CD8-positive, alpha-beta memory T cell (primary cell): ENCODE measurements around the gene MOB3B. TPM values are rescaled to one million over a fixed set of nuclear protein-coding genes. Genes with fewer than 3 reads are reported as not detected.

Experiments
- CTCF ChIA-PET: fragments of 350-600 bp; sonication (Branson Sonifier 250); formaldehyde crosslinking; loops from one replicate; lab custom pipeline; 2021; ENCODE audit warnings: antibody characterized with exemption; lab: Charles Lee
- POLR2A ChIA-PET: fragments of 350-600 bp; sonication (Branson Sonifier 250); formaldehyde crosslinking; loops from one replicate; lab custom pipeline; 2021; ENCODE audit warnings: antibody characterized with exemption; lab: Charles Lee
- DNase-seq, 5 donors: peaks; one replicate each; pipeline versions ENCODE4 v3.0.0 to v3.0.0-alpha.2; 2020 to 2022; ENCODE audit warnings: mixed read lengths in 1 of 5
- H3K27ac ChIP-seq: one replicate; pipeline ENCODE4 v1.7.0; 2013; ENCODE audit warnings: low read depth, mild to moderate bottlenecking, low read length, moderate library complexity
- H3K27me3 ChIP-seq: 2 replicates; pipeline ENCODE4 v1.7.0; 2013; ENCODE audit warnings: low read length, mild to moderate bottlenecking; ENCODE audit not compliant: insufficient read depth, poor library complexity, severe bottlenecking
- H3K36me3 ChIP-seq: 2 replicates; pipeline ENCODE4 v1.7.0; 2013; ENCODE audit warnings: mild to moderate bottlenecking, low read length, moderate library complexity; ENCODE audit not compliant: insufficient read depth
- H3K4me1 ChIP-seq: 2 replicates; pipeline ENCODE4 v1.7.0; 2013; ENCODE audit warnings: mild to moderate bottlenecking, low read length, moderate library complexity; ENCODE audit not compliant: insufficient read depth
- H3K4me3 ChIP-seq: 2 replicates; pipeline ENCODE4 v1.7.0; 2013; ENCODE audit warnings: mild to moderate bottlenecking, low read length
- H3K9me3 ChIP-seq: 2 replicates; pipeline ENCODE4 v1.7.0; 2013; ENCODE audit warnings: mild to moderate bottlenecking, low read length
- H3K27ac Mint-ChIP-seq, 8 donors: one replicate each; pipeline ENCODE4 v1.8.0; 2020 to 2021; ENCODE audit warnings: mixed read lengths in 8 of 8, mild to moderate bottlenecking in 6 of 8, inconsistent platforms in 3 of 8, moderate library complexity in 3 of 8
- H3K27me3 Mint-ChIP-seq, 2 donors: one replicate each; pipeline ENCODE4 v1.8.0; 2020 to 2021; ENCODE audit warnings: mixed read lengths in 2 of 2, mild to moderate bottlenecking in 1 of 2, moderate library complexity in 1 of 2
- H3K36me3 Mint-ChIP-seq, 3 donors: one replicate each; pipeline ENCODE4 v1.8.0; 2020 to 2021; ENCODE audit warnings: mixed read lengths in 3 of 3, inconsistent platforms in 1 of 3, mild to moderate bottlenecking in 1 of 3
- H3K4me1 Mint-ChIP-seq, 3 donors: one replicate each; pipeline ENCODE4 v1.8.0; 2020 to 2021; ENCODE audit warnings: mixed read lengths in 3 of 3, inconsistent platforms in 1 of 3, mild to moderate bottlenecking in 1 of 3
- H3K4me3 Mint-ChIP-seq, 7 donors: one replicate each; pipeline ENCODE4 v1.8.0; 2020 to 2021; ENCODE audit warnings: mixed read lengths in 7 of 7, mild to moderate bottlenecking in 6 of 7, moderate library complexity in 4 of 7, inconsistent platforms in 2 of 7
- H3K9me3 Mint-ChIP-seq, 5 donors: one replicate each; pipeline ENCODE4 v1.8.0; 2020 to 2022; ENCODE audit warnings: mixed read lengths in 5 of 5, mild to moderate bottlenecking in 3 of 5, moderate library complexity in 2 of 5, inconsistent platforms in 1 of 5
- polyA plus RNA-seq: library from polyadenylated mRNA; unstranded; fragments of 300-500 nt; fragmentation: Illumina TruSeq; gene quantifications from one replicate; pipeline ENCODE4 v1.2.3, GENCODE V29; 2021
- total RNA-seq, 2 experiments: library from RNA; stranded (reverse); gene quantifications; one replicate each; pipeline ENCODE4 v1.2.3, GENCODE V29; 2021

The MOB3B gene
- total and polyA plus RNA-seq, 3 experiments from 2014 or later: 0.07 to 0.29 (median 0.20) TPM

DNA sequence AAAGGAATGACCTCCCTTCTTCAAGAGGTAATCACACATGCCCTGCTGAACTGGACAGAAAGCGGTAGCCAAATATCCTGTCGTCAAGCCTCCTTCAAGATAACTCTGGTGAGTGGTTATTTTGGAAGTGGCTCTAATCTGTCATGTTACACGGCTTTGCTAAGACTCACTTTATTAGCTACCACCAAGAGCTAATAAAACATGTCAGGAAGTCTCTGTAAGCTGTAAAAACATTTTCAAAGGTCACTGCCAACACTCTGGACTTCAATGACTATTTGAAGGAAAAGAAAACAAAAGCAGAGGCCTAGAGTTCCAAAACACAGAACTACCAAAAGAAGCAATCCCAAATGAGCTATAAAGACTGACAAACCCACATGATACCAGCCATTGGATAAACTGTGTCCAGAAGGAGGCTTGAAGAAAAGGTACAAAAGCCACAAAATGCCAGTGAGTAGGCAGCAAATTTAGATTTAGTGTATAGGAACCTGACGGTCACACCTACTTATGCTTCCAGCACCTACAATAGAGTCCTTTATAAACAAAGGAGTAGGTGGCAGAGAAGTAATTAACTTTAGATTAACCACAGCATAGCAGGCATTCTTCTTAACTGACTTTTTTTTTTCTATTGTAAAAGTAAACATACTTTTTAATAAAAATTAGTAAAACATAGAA lies 135.3 kb downstream of the MOB3B start:
- Mint-ChIP-seq H3K9me3 (no peaks in the 10 kb centered on the region), H3K27me3 (no peaks in the 10 kb centered on the region), H3K36me3 (no peaks in the 10 kb centered on the region), H3K4me1 (no peaks in the 10 kb centered on the region), H3K27ac (no peak overlapping the region), H3K4me3 (no peak overlapping the region)
- H3K36me3 ChIP-seq: no peaks in the 10 kb centered on the region
- no peaks in the 10 kb centered on the region for H3K4me1 ChIP-seq
- no peak overlapping the region for H3K4me3 ChIP-seq
- no peaks in the 10 kb centered on the region for H3K27me3 ChIP-seq
- no peaks in the 10 kb centered on the region for H3K9me3 ChIP-seq
- no peak overlapping the region for H3K27ac ChIP-seq
- no peak for DNase-seq
- POLR2A ChIA-PET: no interaction called here
- CTCF ChIA-PET: no interaction called here

DNA sequence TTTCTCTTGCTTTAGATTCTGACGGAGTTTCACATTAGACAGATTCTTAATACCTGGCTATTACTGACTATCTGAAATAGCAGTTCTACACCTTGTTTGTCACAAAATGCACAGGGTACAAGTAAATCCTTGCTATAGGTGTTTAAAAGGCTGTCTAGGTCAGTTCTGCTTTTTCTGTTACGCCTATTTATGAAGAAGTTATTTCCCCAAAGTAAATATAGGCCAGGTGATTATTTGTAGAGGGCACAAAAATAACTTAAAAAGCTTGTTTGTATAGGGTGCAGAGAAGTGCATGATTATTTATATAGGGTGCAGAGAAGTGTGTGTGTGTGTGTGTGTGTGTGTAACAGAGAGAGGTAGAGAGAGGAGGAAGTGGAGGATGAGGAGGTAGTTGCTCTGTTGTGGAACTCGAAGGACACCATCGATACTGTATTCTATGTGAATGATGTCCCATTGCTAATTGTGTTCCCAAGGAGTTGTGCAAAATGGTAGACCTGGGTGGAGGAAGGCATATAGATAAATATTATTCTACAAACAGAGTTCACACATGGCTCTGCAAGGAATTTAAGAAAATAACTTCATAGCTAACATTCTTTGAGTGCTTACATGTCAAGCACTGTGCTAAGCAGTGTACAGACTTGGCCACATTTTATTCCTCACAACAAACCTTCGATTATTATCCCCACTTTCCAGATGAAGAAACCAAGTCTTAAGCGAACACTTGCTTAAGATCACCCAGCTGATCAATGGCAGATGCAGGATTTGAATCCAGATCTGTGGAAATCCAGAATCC lies 136.4 kb downstream of the MOB3B start:
- CTCF ChIA-PET: no interaction called here
- H3K4me1 Mint-ChIP-seq: no peaks in the 10 kb centered on the region
- no peaks in the 10 kb centered on the region for H3K36me3 ChIP-seq
- no peak overlapping the region for H3K27ac ChIP-seq
- H3K4me3 Mint-ChIP-seq: no peak overlapping the region
- DNase-seq: no peak
- no peaks in the 10 kb centered on the region for H3K4me1 ChIP-seq
- no peaks in the 10 kb centered on the region for H3K9me3 Mint-ChIP-seq
- no peaks in the 10 kb centered on the region for H3K9me3 ChIP-seq
- H3K27me3 Mint-ChIP-seq: no peaks in the 10 kb centered on the region
- no peaks in the 10 kb centered on the region for H3K27me3 ChIP-seq
- no peaks in the 10 kb centered on the region for H3K36me3 Mint-ChIP-seq
- H3K4me3 ChIP-seq: no peak overlapping the region
- no peak overlapping the region for H3K27ac Mint-ChIP-seq
- POLR2A ChIA-PET: no interaction called here

DNA sequence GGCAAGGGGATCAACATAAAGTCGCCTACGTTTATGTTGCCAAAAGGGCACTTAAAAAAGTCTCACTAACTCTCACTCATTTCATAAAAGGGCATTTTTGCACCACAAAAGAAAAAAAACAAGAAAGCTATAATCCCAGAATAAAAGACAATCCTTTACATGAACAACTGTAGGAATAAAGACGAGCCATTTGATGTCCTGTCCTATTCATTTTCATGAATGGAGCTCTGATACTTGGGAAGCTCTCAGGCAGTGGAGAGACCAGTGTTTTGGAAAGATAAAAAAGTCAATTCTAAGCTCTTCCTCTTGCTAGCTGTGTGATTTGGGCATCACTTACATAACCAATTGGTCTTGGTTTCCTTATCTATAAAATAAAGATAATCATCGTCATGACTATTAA lies 137.2 kb downstream of the MOB3B start:
- Histone ChIP-seq H3K27ac (no peak overlapping the region), H3K9me3 (no peaks in the 10 kb centered on the region), H3K36me3 (no peaks in the 10 kb centered on the region), H3K4me1 (no peaks in the 10 kb centered on the region), H3K4me3 (no peak overlapping the region), H3K27me3 (no peaks in the 10 kb centered on the region)
- Mint-ChIP-seq H3K4me3 (no peak overlapping the region), H3K27me3 (no peaks in the 10 kb centered on the region), H3K36me3 (no peaks in the 10 kb centered on the region), H3K9me3 (no peaks in the 10 kb centered on the region), H3K4me1 (no peaks in the 10 kb centered on the region), H3K27ac (no peak overlapping the region)
- ChIA-PET POLR2A (no interaction called here), CTCF (no interaction called here)
- no peak for DNase-seq

DNA sequence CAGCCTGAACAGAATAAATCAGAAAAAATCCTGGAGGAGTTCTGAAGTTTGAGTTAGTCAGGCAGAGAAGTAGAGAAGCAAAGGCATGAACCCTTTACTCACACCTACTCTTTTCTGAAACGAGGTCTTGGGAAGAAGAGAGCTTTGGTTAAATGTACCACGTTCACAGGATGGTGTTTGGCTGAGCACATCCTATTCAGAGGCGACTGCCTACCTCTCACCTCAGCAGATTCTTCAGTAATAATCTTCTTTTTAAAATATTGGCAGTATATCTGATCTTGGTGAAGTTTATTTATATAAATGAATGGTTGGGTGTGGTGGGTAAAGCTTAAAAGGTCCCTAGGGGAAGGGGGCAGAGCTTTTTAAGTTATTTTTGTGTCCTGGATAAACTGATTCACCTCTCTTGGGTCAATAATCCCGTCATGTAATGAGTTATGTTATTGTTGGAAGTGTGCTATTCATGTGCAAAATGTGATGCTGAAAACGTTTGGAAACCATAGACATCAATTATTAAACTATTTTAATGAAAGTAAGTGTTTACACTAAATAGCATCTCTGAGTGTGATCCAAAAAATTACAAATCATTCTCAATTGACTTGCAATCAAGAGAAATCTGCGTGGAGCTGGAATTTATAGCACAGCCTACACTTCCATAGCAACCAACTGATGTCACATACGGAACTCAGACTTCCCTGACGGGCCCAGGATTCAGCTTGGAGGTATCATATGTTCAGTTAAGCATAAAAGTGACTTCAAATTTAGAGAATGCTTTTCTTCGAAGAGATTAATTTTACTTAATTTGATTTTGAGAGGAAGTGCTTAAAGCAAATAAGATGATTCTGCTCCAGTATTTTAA lies 138.3 kb downstream of the MOB3B start:
- ChIA-PET CTCF (no interaction called here), POLR2A (no interaction called here)
- Histone ChIP-seq H3K9me3 (no peaks in the 10 kb centered on the region), H3K27me3 (no peaks in the 10 kb centered on the region), H3K36me3 (no peaks in the 10 kb centered on the region), H3K4me3 (no peak overlapping the region), H3K4me1 (no peaks in the 10 kb centered on the region), H3K27ac (no peak overlapping the region)
- Mint-ChIP-seq H3K27ac (no peak overlapping the region), H3K27me3 (no peaks in the 10 kb centered on the region), H3K4me3 (no peak overlapping the region), H3K36me3 (no peaks in the 10 kb centered on the region), H3K4me1 (no peaks in the 10 kb centered on the region), H3K9me3 (no peaks in the 10 kb centered on the region)
- no peak for DNase-seq

DNA sequence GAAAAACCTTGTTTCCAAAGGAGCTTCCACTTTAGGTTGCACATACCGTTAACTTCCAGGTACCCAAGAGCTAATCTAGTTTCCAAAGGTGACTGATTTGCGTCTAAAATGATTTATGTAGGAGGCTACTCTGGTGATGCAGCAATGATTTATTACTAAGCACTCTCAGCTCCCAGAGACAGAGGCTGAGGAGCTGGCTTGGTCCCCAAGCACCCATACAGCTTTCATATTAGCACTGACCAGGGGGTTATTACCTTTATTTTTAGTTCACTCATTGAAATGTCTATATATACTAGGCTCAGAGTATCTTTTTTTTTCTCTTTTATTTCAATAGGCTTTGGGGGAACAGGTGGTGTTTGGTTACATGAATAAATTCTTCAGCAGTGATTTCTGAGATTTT lies 141.5 kb downstream of the MOB3B start:
- POLR2A ChIA-PET: no interaction called here
- CTCF ChIA-PET: no interaction called here
- no peak for DNase-seq

DNA sequence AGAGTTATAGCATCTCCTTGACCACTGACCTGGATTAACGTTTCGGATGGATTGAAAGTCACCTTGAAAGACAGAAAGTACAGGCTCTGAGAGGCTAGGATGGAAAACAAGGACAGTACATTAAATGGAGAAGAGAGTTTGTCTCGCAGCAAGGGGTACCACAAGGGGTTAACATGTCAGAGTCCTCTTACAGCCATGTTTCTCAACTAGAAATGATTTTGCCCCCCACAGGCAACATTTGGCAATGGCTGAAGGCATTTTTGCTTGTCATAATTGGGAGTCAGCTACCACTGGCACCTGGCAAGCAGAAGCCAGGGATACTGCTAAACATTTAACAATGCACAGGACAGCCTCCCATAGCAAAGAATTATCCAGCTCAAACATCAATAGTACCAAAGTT lies 141.9 kb downstream of the MOB3B start:
- no peak overlapping the region for H3K27ac ChIP-seq
- H3K9me3 Mint-ChIP-seq: no peaks in the 10 kb centered on the region
- POLR2A ChIA-PET: no interaction called here
- no peak overlapping the region for H3K4me3 Mint-ChIP-seq
- H3K27me3 Mint-ChIP-seq: peaks cover 0 to 2% of the 10 kb centered on the region in 2 donors
- no peaks in the 10 kb centered on the region for H3K27me3 ChIP-seq
- no peaks in the 10 kb centered on the region for H3K9me3 ChIP-seq
- H3K36me3 ChIP-seq: no peaks in the 10 kb centered on the region
- H3K4me1 ChIP-seq: no peaks in the 10 kb centered on the region
- no peaks in the 10 kb centered on the region for H3K36me3 Mint-ChIP-seq
- H3K4me3 ChIP-seq: no peak overlapping the region
- CTCF ChIA-PET: no interaction called here
- H3K4me1 Mint-ChIP-seq: no peaks in the 10 kb centered on the region
- no peak overlapping the region for H3K27ac Mint-ChIP-seq
- DNase-seq: no peak

More for the DNA sequence above, 141.5 kb downstream of the MOB3B start:
- H3K4me3 Mint-ChIP-seq: no peak overlapping the region
- H3K9me3 Mint-ChIP-seq: no peaks in the 10 kb centered on the region
- no peaks in the 10 kb centered on the region for H3K4me1 Mint-ChIP-seq
- Histone ChIP-seq H3K4me1 (no peaks in the 10 kb centered on the region), H3K36me3 (no peaks in the 10 kb centered on the region), H3K9me3 (no peaks in the 10 kb centered on the region), H3K27ac (no peak overlapping the region), H3K4me3 (no peak overlapping the region), H3K27me3 (no peaks in the 10 kb centered on the region)
- H3K27me3 Mint-ChIP-seq: peaks cover 0 to 2% of the 10 kb centered on the region in 2 donors
- H3K27ac Mint-ChIP-seq: no peak overlapping the region
- H3K36me3 Mint-ChIP-seq: no peaks in the 10 kb centered on the region

DNA sequence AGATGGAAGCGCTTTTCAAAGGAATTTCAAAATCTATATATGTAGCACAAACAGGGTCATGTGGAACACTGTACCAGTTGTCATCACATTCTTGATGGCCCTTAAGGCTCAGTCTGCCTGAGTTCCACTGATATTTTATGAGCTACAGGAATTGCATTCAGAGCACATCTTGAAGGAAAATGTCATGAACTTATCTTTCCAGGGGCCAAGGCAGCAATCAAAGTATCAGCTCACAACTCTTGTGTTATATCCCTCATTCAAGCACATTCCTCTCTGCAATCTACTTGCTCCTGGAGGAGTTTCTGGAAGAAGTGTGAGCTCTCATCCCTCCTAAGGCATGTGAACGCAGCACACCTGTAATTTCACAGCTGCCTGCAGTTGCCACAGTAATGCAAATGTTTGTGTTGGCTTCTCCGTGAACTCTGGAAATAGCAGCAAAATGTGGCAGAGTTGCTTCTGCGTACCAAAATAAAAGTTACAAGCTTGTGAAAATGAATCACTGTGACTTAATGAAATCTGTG lies 143.0 kb downstream of the MOB3B start:
- Mint-ChIP-seq H3K27ac (no peak overlapping the region), H3K9me3 (no peaks in the 10 kb centered on the region), H3K4me1 (no peaks in the 10 kb centered on the region), H3K4me3 (no peak overlapping the region), H3K36me3 (no peaks in the 10 kb centered on the region), H3K27me3 (peaks cover 0 to 2% of the 10 kb centered on the region in 2 donors)
- H3K27ac ChIP-seq: no peak overlapping the region
- POLR2A ChIA-PET: no interaction called here
- no peaks in the 10 kb centered on the region for H3K9me3 ChIP-seq
- no peak overlapping the region for H3K4me3 ChIP-seq
- DNase-seq: no peak
- no peaks in the 10 kb centered on the region for H3K36me3 ChIP-seq
- H3K27me3 ChIP-seq: no peaks in the 10 kb centered on the region
- no peaks in the 10 kb centered on the region for H3K4me1 ChIP-seq
- CTCF ChIA-PET: no interaction called here
